Chondrocyte (in vitro differentiated cells): ENCODE results near the gene ECE1. TPM values are rescaled to one million over a fixed set of nuclear protein-coding genes. Genes with fewer than 3 reads are reported as not detected.
A peak's percentile ranks its signal among the peaks of the same experiment; 100 is the strongest.
"Not testable (repeated sequence)": the region's sequence is repeated elsewhere in the genome, so short reads cannot be mapped to it uniquely, and the experiment has no call there.

Experiments
- DNase-seq: peaks from one replicate; pipeline ENCODE4 v3.0.0; 2021; ENCODE audit warnings: mixed read lengths, low spot score
- H3K27ac Mint-ChIP-seq: one replicate; pipeline ENCODE4 v1.8.0; 2021; ENCODE audit warnings: mild to moderate bottlenecking, moderate library complexity, mixed read lengths; ENCODE audit not compliant: unreplicated experiment
- H3K27me3 Mint-ChIP-seq: 2 replicates; pipeline ENCODE4 v1.8.0; 2021; ENCODE audit warnings: low read depth, mixed read lengths
- H3K36me3 Mint-ChIP-seq: 2 replicates; pipeline ENCODE4 v1.8.0; 2021; ENCODE audit warnings: low read depth, mixed read lengths
- H3K4me1 Mint-ChIP-seq: 2 replicates; pipeline ENCODE4 v1.8.0; 2021; ENCODE audit warnings: low read depth, mild to moderate bottlenecking, mixed read lengths
- H3K4me3 Mint-ChIP-seq: one replicate; pipeline ENCODE4 v1.8.0; 2021; ENCODE audit warnings: mild to moderate bottlenecking, moderate library complexity, mixed read lengths; ENCODE audit not compliant: unreplicated experiment
- H3K9me3 Mint-ChIP-seq: 2 replicates; pipeline ENCODE4 v1.8.0; 2021; ENCODE audit warnings: low read depth, mixed read lengths
- total RNA-seq: library from RNA; stranded (reverse); gene quantifications from 3 replicates; pipeline ENCODE4 v1.2.1, GENCODE V29; 2021
- TF ChIP-seq, protein P1 (sequence below): fragments of 200-600 bp; sonication (generic); IDR thresholded peaks from 2 replicates; pipeline ENCODE4 v1.5.0; 2021; ENCODE audit warnings: antibody characterized with exemption, mild to moderate bottlenecking, moderate library complexity

Gene ECE1
- total RNA-seq, 1 donor from 2014 or later = 98.5 TPM

- H3K27ac Mint-ChIP-seq = no peak overlapping the region
- TF ChIP-seq, protein P1, sequence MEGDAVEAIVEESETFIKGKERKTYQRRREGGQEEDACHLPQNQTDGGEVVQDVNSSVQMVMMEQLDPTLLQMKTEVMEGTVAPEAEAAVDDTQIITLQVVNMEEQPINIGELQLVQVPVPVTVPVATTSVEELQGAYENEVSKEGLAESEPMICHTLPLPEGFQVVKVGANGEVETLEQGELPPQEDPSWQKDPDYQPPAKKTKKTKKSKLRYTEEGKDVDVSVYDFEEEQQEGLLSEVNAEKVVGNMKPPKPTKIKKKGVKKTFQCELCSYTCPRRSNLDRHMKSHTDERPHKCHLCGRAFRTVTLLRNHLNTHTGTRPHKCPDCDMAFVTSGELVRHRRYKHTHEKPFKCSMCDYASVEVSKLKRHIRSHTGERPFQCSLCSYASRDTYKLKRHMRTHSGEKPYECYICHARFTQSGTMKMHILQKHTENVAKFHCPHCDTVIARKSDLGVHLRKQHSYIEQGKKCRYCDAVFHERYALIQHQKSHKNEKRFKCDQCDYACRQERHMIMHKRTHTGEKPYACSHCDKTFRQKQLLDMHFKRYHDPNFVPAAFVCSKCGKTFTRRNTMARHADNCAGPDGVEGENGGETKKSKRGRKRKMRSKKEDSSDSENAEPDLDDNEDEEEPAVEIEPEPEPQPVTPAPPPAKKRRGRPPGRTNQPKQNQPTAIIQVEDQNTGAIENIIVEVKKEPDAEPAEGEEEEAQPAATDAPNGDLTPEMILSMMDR = no peak
Observed at GRCh38 chr1:21236178-21236577, 54.1 kb downstream of the ECE1 start.

GRCh38 chr1:21234779-21235178 lies 55.5 kb downstream of the ECE1 start:
- H3K27ac Mint-ChIP-seq = no peak overlapping the region
- DNase-seq = no peak
- H3K36me3 Mint-ChIP-seq = peaks cover 22% of the 10 kb centered on the region
- peaks cover 24% of the 10 kb centered on the region for H3K4me1 Mint-ChIP-seq
- TF ChIP-seq, protein P1 = no peak
- H3K9me3 Mint-ChIP-seq = no peaks in the 10 kb centered on the region
- no peak overlapping the region for H3K4me3 Mint-ChIP-seq
- H3K27me3 Mint-ChIP-seq = no peaks in the 10 kb centered on the region

More at GRCh38 chr1:21236178-21236577, 54.1 kb downstream of the ECE1 start:
- H3K4me3 Mint-ChIP-seq = no peak overlapping the region
- no peak for DNase-seq
- H3K4me1 Mint-ChIP-seq = peaks cover 28% of the 10 kb centered on the region
- no peaks in the 10 kb centered on the region for H3K9me3 Mint-ChIP-seq
- no peaks in the 10 kb centered on the region for H3K27me3 Mint-ChIP-seq
- H3K36me3 Mint-ChIP-seq = peaks cover 22% of the 10 kb centered on the region

DNA sequence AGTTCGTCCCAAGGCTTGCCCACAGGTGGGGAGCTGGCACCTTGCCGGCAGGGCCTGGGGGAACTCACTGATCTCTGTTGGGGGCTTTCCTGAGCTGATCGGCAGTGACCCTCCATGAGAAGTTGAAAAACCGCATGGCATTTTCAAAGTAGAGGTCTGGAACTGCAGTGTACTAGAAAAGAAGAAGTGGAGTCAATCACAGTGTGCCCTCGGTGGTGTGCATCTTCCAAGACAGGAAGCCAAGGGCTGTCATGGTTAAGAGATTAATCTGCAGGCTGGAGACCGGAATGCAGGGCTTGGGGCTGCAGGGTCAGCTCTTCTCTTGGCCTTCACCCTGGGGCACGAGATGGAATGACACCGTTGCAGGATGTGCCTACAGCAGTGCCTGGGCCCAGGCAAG lies 56.8 kb downstream of the ECE1 start:
- Mint-ChIP-seq H3K4me3 (no peak overlapping the region), H3K27ac (no peak overlapping the region), H3K36me3 (peaks cover 22% of the 10 kb centered on the region), H3K4me1 (peaks cover 18% of the 10 kb centered on the region), H3K27me3 (no peaks in the 10 kb centered on the region), H3K9me3 (no peaks in the 10 kb centered on the region)
- no peak for DNase-seq
- TF ChIP-seq, protein P1 = no peak

DNA sequence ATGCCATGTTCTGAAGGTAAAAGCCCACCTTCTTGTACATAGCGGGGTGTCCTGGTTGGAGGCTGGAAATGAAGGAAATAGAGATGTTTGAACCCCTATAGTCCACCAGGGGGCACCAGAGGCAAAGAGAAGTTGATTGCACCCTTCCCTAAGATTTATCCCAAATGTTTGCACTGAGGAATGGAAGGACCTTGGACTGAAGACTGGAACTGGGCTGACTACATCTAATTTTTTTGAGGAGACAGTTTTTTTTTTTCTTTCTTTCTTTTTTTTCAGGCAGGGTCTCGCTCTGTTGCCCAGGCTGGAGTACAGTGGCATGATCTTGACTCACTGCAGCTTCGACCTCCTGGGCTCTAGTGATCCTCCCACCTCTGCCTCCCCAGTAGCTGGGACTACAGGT lies 58.2 kb downstream of the ECE1 start:
- TF ChIP-seq, protein P1 = peak; percentile 91
- Mint-ChIP-seq H3K27ac (no peak overlapping the region), H3K4me1 (peaks cover 7% of the 10 kb centered on the region), H3K4me3 (no peak overlapping the region), H3K27me3 (no peaks in the 10 kb centered on the region), H3K9me3 (no peaks in the 10 kb centered on the region), H3K36me3 (peaks cover 26% of the 10 kb centered on the region)
- DNase-seq = no peak

DNA sequence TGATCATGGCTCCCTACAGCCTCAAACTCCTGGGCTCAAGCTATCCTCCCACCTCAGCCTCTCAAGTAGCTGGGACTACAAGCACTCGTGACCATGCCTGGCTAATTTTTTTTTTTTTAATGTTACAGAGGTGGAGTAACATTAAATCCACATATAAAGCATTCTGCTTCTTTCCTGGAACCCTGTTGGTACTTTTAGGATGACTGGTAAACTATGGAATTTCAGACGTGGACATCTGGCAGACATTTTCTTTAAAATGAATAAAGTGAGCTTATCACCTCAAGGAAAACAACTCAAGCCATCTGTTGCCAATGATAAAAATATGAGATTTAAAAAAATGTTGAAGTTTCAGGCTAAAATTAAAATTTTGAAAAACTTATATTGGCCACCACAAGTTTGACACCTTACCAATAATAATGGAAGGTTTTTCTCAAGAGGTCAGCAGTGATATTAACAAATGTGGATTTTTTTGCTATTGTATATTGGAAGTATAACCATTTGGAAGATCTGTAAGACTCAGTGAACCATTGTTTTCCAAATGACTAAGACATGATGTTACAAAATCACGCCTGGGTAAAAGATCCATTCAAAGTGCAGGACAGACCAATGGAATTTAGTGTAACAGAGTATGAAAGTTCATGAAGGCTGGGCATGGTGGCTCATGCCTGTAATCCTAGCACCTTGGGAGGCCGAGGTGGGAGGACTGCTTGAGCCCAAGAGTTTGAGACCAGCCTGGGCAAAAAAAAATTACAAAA lies 60.8 kb downstream of the ECE1 start:
- TF ChIP-seq, protein P1 = no peak

GRCh38 chr1:21228224-21228623 lies 62.0 kb downstream of the ECE1 start:
- not testable (repeated sequence) for H3K27ac Mint-ChIP-seq, H3K4me1 Mint-ChIP-seq, H3K27me3 Mint-ChIP-seq, DNase-seq, H3K4me3 Mint-ChIP-seq, H3K9me3 Mint-ChIP-seq
- H3K36me3 Mint-ChIP-seq = peaks cover 27% of the 10 kb centered on the region

More for the DNA sequence above, 60.8 kb downstream of the ECE1 start:
- no peaks in the 10 kb centered on the region for H3K9me3 Mint-ChIP-seq
- peak overlapping the region; percentile 65 for H3K27ac Mint-ChIP-seq
- no peaks in the 10 kb centered on the region for H3K27me3 Mint-ChIP-seq
- no peak overlapping the region for H3K4me3 Mint-ChIP-seq
- H3K4me1 Mint-ChIP-seq = peaks cover 7% of the 10 kb centered on the region
- DNase-seq = no peak
- peaks cover 26% of the 10 kb centered on the region for H3K36me3 Mint-ChIP-seq
